ENCODE results near the gene PCGF3.
"Not testable (repeated sequence)": the region's sequence is repeated elsewhere in the genome, so short reads cannot be mapped to it uniquely, and the experiment has no call there.

PCGF3 gene

GRCh38 chr4:669806-670559, 35.6 kb upstream of the PCGF3 start:
- not testable (repeated sequence) for DNase-seq

- DNase-seq = no peak
Observed at GRCh38 chr4:671769-672168, 33.9 kb upstream of the PCGF3 start.

GRCh38 chr4:673349-674091, 32.1 kb upstream of the PCGF3 start:
- DNase-seq = peak; percentile 48

- peak; percentile 98 for DNase-seq
Observed at GRCh38 chr4:674172-675035, 31.2 kb upstream of the PCGF3 start, which contains the start of the genes ATP5ME and MYL5. ATP5ME (minus strand) TSS chr4:674276; CDS start chr4:674247, 29 bp downstream. MYL5 (plus strand) TSS chr4:674542; CDS start chr4:678027, 3,485 bp downstream.

GRCh38 chr4:675036-675882, 30.4 kb upstream of the PCGF3 start:
- no peak for DNase-seq

- DNase-seq = no peak
Observed at GRCh38 chr4:675980-676870, 29.4 kb upstream of the PCGF3 start.

- no peak for DNase-seq
Observed at GRCh38 chr4:676871-677235, 28.8 kb upstream of the PCGF3 start.

- no peak for DNase-seq
Observed at GRCh38 chr4:677431-678293, 28.0 kb upstream of the PCGF3 start.

GRCh38 chr4:678331-679103, 27.1 kb upstream of the PCGF3 start:
- no peak for DNase-seq

GRCh38 chr4:679104-679481, 26.5 kb upstream of the PCGF3 start:
- DNase-seq = no peak

- no peak for DNase-seq
Observed at GRCh38 chr4:679629-680028, 26.0 kb upstream of the PCGF3 start.

- DNase-seq = no peak
Observed at GRCh38 chr4:680091-680490, 25.5 kb upstream of the PCGF3 start.

GRCh38 chr4:680551-680927, 25.1 kb upstream of the PCGF3 start:
- DNase-seq = peak; percentile 43

GRCh38 chr4:680928-681645, 24.5 kb upstream of the PCGF3 start:
- peak; percentile 40 for DNase-seq

- DNase-seq = no peak
Observed at GRCh38 chr4:681736-682451, 23.7 kb upstream of the PCGF3 start.

GRCh38 chr4:682490-683172, 23.0 kb upstream of the PCGF3 start:
- DNase-seq = no peak

- DNase-seq = no peak
Observed at GRCh38 chr4:683247-683897, 22.3 kb upstream of the PCGF3 start.

Data from suppressor macrophage treated with lipopolysaccharide for 4 hours (primary cell).